BLaER1 treated with 17β-estradiol and CSF1 and Interleukin-3, amounts not matched to agents 10 nM and 100 nM (cell line): ENCODE measurements around the gene ZNF587B.
A peak's percentile ranks its signal among the peaks of the same experiment; 100 is the strongest.
"Not testable (repeated sequence)": the region's sequence is repeated elsewhere in the genome, so short reads cannot be mapped to it uniquely, and the experiment has no call there.

ENCODE experiments used
- H3K27ac ChIP-seq, 11 experiments: shearing (Covaris generic); formaldehyde crosslinking; 2 replicates each; pipeline ENCODE4 v1.8.1; 2022
- H3K27me3 ChIP-seq, 11 experiments: shearing (Covaris generic); formaldehyde crosslinking; 2 replicates each; pipeline ENCODE4 v1.8.1; 2022
- H3K36me3 ChIP-seq, 11 experiments: shearing (Covaris generic); formaldehyde crosslinking; 2 replicates each; pipeline ENCODE4 v1.8.1; 2022
- H3K4me1 ChIP-seq, 10 experiments: shearing (Covaris generic); formaldehyde crosslinking; 2 replicates each; pipeline ENCODE4 v1.8.1; 2022
- H3K4me2 ChIP-seq, 11 experiments: shearing (Covaris generic); formaldehyde crosslinking; 2 replicates each; pipeline ENCODE4 v1.8.1; 2022
- H3K4me3 ChIP-seq, 10 experiments: shearing (Covaris generic); formaldehyde crosslinking; 2 replicates each; pipeline ENCODE4 v1.8.1; 2022
- H3K9ac ChIP-seq, 11 experiments: shearing (Covaris generic); formaldehyde crosslinking; 2 replicates each; pipeline ENCODE4 v1.8.1; 2022
- H3K9me3 ChIP-seq, 11 experiments: shearing (Covaris generic); formaldehyde crosslinking; replicated peaks in 1 of 11; 2 replicates each; pipeline ENCODE4 v1.8.1; 2022
- H4K20me1 ChIP-seq, 11 experiments: shearing (Covaris generic); formaldehyde crosslinking; 2 replicates each; pipeline ENCODE4 v1.8.1; 2022
- Cebpa-rat ChIP-seq, 11 experiments: shearing (Covaris generic); IDR thresholded peaks; 2 replicates each; pipeline ENCODE4 v1.8.1; 2022

ZNF587B gene

DNA sequence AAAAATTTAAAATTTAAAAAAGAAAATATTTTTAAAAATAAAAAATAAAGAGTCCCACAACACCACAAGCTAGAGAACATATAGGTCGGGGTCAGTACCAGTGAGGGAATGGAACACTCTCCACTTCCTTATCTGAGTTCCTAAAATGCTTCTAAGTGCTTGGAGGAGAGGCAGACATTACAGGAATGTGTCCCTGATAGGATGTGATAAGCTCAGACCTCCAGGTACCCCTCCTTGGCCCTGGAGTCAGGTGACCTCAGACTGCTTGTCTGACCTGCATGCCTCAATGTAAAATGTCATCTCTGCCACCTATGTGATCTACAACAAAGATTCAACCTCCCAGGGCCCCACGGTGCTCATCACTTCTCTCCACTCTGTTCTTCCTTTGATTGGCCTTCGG lies 55.9 kb downstream of the ZNF587B start:
- no peak overlapping the region for H3K27ac ChIP-seq
- peaks cover 8 to 16% (median 11%) of the 10 kb centered on the region in 10 experiments; a peak in 16 of 20 replicates for H3K4me1 ChIP-seq
- no peak overlapping the region for H3K9ac ChIP-seq
- H4K20me1 ChIP-seq: peaks cover 0 to 31% (median 0%) of the 10 kb centered on the region in 11 experiments; a peak in 6 of 22 replicates
- H3K27me3 ChIP-seq: no peaks in the 10 kb centered on the region
- H3K36me3 ChIP-seq: peaks cover 41 to 54% (median 50%) of the 10 kb centered on the region in 11 experiments
- peaks cover 43 to 69% (median 61%) of the 10 kb centered on the region in 11 experiments for H3K9me3 ChIP-seq
- TF ChIP-seq Cebpa-rat (IDR thresholded peaks at IDR 0.05): no peak
- no peak overlapping the region for H3K4me2 ChIP-seq
- peak overlapping the region in 7 of 10 experiments; percentile 87 to 97 (median 93); a peak in 11 of 20 replicates for H3K4me3 ChIP-seq

GRCh38 chr19:57887195-57887941 lies 57.3 kb downstream of the ZNF587B start:
- Histone ChIP-seq H3K4me1 (peaks cover 8 to 16% (median 11%) of the 10 kb centered on the region in 10 experiments; a peak in 16 of 20 replicates), H3K36me3 (peaks cover 41 to 53% (median 50%) of the 10 kb centered on the region in 11 experiments), H3K27ac (peak overlapping the region in 6 of 11 experiments; percentile 87 to 92 (median 90); a peak in 3 of 22 replicates), H4K20me1 (peaks cover 0 to 31% (median 0%) of the 10 kb centered on the region in 11 experiments; a peak in 6 of 22 replicates), H3K9me3 (peaks cover 43 to 68% (median 60%) of the 10 kb centered on the region in 11 experiments), H3K4me3 (peak overlapping the region; percentile 87 to 97 (median 92)), H3K9ac (peak overlapping the region; percentile 87 to 95 (median 91); a peak in 21 of 22 replicates), H3K27me3 (no peaks in the 10 kb centered on the region), H3K4me2 (peak overlapping the region; percentile 78 to 98 (median 84))
- no peak for TF ChIP-seq Cebpa-rat (IDR thresholded peaks at IDR 0.05)

GRCh38 chr19:57888107-57888559 lies 58.0 kb downstream of the ZNF587B start:
- H3K4me3 ChIP-seq: peak overlapping the region; percentile 87 to 97 (median 92)
- peaks cover 36 to 60% (median 53%) of the 10 kb centered on the region in 11 experiments for H3K9me3 ChIP-seq
- peaks cover 8 to 16% (median 11%) of the 10 kb centered on the region in 10 experiments; a peak in 16 of 20 replicates for H3K4me1 ChIP-seq
- TF ChIP-seq Cebpa-rat (IDR thresholded peaks at IDR 0.05): no peak
- H3K36me3 ChIP-seq: peaks cover 34 to 46% (median 42%) of the 10 kb centered on the region in 11 experiments
- peaks cover 0 to 27% (median 0%) of the 10 kb centered on the region in 11 experiments; a peak in 6 of 22 replicates for H4K20me1 ChIP-seq
- H3K27ac ChIP-seq: peak overlapping the region; percentile 71 to 92 (median 87)
- H3K9ac ChIP-seq: peak overlapping the region; percentile 87 to 95 (median 91)
- H3K4me2 ChIP-seq: peak overlapping the region; percentile 78 to 98 (median 84)
- no peaks in the 10 kb centered on the region for H3K27me3 ChIP-seq

GRCh38 chr19:57888560-57889231 lies 58.6 kb downstream of the ZNF587B start, which contains the start of gene ZNF814:
TSS of gene ZNF814 (minus strand) at chr19:57889037. CDS start at chr19:57888802, 235 bp downstream.
- Histone ChIP-seq H3K4me3 (peak within 1 kb of the TSS; percentile 87 to 97 (median 92)), H3K36me3 (peaks cover 29 to 40% (median 37%) of the 10 kb centered on the region in 11 experiments), H3K9ac (peak within 1 kb of the TSS; percentile 87 to 95 (median 91)), H3K4me1 (peaks cover 8 to 16% (median 11%) of the 10 kb centered on the region in 10 experiments; a peak in 16 of 20 replicates), H3K9me3 (peaks cover 31 to 55% (median 47%) of the 10 kb centered on the region in 11 experiments), H3K27ac (peak within 1 kb of the TSS; percentile 71 to 92 (median 87)), H3K4me2 (peak within 1 kb of the TSS; percentile 78 to 98 (median 84)), H4K20me1 (peaks cover 0 to 21% (median 0%) of the 10 kb centered on the region in 11 experiments; a peak in 6 of 22 replicates), H3K27me3 (no peaks in the 10 kb centered on the region)
- TF ChIP-seq Cebpa-rat (IDR thresholded peaks at IDR 0.05): no peak

- H3K27ac ChIP-seq, H3K4me2 ChIP-seq: not testable (repeated sequence)
Observed at GRCh38 chr19:57890706-57891105, 60.6 kb downstream of the ZNF587B start.

More at GRCh38 chr19:57890706-57891105, 60.6 kb downstream of the ZNF587B start:
- not testable (repeated sequence) for H3K4me3 ChIP-seq, H4K20me1 ChIP-seq, H3K27me3 ChIP-seq, H3K9ac ChIP-seq
- peaks cover 9 to 20% (median 17%) of the 10 kb centered on the region in 11 experiments; a peak in 21 of 22 replicates for H3K36me3 ChIP-seq
- H3K9me3 ChIP-seq: peaks cover 11 to 35% (median 27%) of the 10 kb centered on the region in 11 experiments
- peaks cover 8 to 16% (median 11%) of the 10 kb centered on the region in 10 experiments; a peak in 16 of 20 replicates for H3K4me1 ChIP-seq
